BE2C (cell line): ENCODE measurements around the gene UBE2O.

Experiments used
- DNase-seq: peaks from one replicate; pipeline ENCODE4 v3.0.0-alpha.2; 2020
- H3K27me3 ChIP-seq: fragments of 250-450 bp; sonication (Bioruptor Pico); 2 replicates; pipeline ENCODE4 v1.5.1; 2020; ENCODE audit warnings: mild to moderate bottlenecking
- H3K36me3 ChIP-seq: fragments of 250-450 bp; sonication (Bioruptor Pico); 2 replicates; pipeline ENCODE4 v1.5.1; 2020; ENCODE audit warnings: mild to moderate bottlenecking
- H3K4me1 ChIP-seq: fragments of 250-450 bp; sonication (Bioruptor Pico); 2 replicates; pipeline ENCODE4 v1.5.1; 2020
- H3K4me3 ChIP-seq: 2 replicates; pipeline ENCODE4 v1.5.1; 2011; ENCODE audit warnings: low read depth, low read length
- H3K9me3 ChIP-seq: fragments of 250-450 bp; sonication (Bioruptor Pico); 2 replicates; pipeline ENCODE4 v1.5.1; 2020
- TF ChIP-seq, protein P1 (sequence below): IDR thresholded peaks from 2 replicates; pipeline ENCODE4 v1.5.1; 2012; ENCODE audit warnings: mild to moderate bottlenecking, low read depth, low read length

UBE2O gene

DNA sequence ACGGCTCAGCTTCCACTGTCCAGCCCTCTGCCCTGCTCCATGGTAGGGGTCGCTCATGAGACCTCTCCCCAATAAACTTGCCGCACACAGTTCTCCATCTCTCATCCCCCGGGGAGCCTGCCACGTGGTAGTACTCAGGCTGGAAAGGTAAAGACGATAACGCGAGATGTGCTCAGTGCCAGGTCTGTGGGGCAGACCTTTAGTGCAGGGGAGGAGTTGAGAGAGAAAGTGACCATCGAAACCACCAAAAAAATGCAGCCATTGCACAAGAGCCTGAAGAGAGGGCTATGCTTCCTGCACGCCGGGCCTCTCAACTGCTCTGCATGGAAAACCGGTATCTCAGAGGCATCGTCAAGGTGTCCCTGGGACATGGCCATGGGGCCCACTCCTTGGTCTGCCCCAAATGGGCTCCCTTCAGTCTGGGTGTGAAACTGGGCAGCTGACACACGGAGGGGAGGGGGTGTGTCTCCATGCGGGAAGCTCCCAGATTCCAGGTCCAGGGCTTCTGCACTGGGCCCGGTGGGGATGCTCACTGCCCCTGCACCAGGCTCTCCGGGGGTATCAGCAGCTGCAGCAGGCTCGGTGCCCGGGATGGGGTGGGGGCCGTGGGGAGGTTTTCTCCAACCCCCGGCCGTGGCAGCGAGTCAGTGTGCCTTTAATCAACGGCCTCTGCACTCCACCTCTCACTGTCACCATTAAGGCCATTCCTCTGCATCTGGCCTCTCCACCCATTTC lies 9.8 kb upstream of the UBE2O start:
- H3K36me3 ChIP-seq = no peaks in the 10 kb centered on the region
- H3K27me3 ChIP-seq = no peaks in the 10 kb centered on the region
- no peak for DNase-seq
- no peaks in the 10 kb centered on the region for H3K4me1 ChIP-seq
- H3K9me3 ChIP-seq = no peaks in the 10 kb centered on the region
- H3K4me3 ChIP-seq = no peak overlapping the region
- TF ChIP-seq, protein P1, sequence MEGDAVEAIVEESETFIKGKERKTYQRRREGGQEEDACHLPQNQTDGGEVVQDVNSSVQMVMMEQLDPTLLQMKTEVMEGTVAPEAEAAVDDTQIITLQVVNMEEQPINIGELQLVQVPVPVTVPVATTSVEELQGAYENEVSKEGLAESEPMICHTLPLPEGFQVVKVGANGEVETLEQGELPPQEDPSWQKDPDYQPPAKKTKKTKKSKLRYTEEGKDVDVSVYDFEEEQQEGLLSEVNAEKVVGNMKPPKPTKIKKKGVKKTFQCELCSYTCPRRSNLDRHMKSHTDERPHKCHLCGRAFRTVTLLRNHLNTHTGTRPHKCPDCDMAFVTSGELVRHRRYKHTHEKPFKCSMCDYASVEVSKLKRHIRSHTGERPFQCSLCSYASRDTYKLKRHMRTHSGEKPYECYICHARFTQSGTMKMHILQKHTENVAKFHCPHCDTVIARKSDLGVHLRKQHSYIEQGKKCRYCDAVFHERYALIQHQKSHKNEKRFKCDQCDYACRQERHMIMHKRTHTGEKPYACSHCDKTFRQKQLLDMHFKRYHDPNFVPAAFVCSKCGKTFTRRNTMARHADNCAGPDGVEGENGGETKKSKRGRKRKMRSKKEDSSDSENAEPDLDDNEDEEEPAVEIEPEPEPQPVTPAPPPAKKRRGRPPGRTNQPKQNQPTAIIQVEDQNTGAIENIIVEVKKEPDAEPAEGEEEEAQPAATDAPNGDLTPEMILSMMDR = no peak

DNA sequence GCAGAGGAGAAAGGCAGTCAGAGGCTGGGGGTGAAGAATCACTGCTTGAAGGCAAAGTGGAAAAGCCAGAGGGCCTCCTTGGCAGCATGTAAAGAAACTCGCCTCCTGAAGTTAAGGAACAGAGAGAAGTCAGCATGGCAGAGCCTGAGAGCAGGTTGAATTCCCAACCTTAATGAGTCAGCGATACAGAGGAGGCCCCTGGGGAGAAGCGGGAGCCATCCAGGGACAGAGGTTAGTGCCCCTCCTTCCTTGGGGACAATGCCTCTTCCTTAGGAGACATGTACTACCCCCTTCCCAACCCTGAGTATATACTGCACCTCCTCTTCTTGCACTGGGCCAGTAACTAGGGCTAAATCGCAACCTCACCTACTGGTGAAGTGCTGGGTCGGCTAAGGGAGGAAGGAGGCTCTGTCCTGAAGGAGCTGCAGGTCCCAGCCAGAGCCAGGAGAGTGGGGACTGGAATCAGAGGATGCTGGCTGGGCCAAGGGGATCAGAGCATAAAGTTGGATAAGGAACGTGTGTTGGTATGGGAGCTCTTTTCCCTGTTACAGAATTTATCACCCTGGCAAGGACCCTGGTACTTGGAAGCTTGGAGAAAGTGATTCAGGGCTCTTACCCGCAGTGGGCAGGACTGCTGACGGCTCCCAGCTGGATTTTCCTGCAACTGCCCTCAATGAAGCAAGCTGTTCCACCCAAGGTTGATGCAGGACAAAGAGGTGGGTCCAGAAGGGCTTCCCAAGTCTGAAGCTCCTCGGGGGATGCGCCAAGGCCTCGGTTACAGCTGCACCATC lies 9.0 kb upstream of the UBE2O start:
- no peaks in the 10 kb centered on the region for H3K4me1 ChIP-seq
- H3K4me3 ChIP-seq = no peak overlapping the region
- H3K27me3 ChIP-seq = no peaks in the 10 kb centered on the region
- DNase-seq = no peak
- H3K36me3 ChIP-seq = no peaks in the 10 kb centered on the region
- H3K9me3 ChIP-seq = no peaks in the 10 kb centered on the region
- TF ChIP-seq, protein P1 = no peak

DNA sequence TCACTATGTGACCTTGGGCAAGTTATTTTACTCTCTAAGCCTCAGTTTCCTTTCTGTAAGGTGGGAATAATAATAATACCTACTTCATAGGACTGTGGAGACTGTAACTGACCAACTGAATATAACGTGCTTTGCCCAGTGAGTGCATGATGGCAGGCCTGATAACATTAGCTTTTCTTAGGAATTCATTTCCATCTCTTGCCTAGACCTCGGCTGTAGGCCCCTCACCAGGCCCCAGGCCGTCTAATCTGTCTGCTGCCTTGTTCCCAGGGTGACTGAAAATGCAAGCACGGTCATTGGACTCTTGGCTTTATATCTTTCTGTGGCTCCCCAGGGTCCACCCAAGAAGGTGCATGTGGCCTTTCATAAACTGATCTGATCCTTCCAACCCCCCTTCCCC lies 6.7 kb upstream of the UBE2O start:
- no peaks in the 10 kb centered on the region for H3K36me3 ChIP-seq
- H3K9me3 ChIP-seq = no peaks in the 10 kb centered on the region
- TF ChIP-seq, protein P1 = no peak
- H3K4me3 ChIP-seq = no peak overlapping the region
- no peak for DNase-seq
- no peaks in the 10 kb centered on the region for H3K4me1 ChIP-seq
- H3K27me3 ChIP-seq = no peaks in the 10 kb centered on the region

DNA sequence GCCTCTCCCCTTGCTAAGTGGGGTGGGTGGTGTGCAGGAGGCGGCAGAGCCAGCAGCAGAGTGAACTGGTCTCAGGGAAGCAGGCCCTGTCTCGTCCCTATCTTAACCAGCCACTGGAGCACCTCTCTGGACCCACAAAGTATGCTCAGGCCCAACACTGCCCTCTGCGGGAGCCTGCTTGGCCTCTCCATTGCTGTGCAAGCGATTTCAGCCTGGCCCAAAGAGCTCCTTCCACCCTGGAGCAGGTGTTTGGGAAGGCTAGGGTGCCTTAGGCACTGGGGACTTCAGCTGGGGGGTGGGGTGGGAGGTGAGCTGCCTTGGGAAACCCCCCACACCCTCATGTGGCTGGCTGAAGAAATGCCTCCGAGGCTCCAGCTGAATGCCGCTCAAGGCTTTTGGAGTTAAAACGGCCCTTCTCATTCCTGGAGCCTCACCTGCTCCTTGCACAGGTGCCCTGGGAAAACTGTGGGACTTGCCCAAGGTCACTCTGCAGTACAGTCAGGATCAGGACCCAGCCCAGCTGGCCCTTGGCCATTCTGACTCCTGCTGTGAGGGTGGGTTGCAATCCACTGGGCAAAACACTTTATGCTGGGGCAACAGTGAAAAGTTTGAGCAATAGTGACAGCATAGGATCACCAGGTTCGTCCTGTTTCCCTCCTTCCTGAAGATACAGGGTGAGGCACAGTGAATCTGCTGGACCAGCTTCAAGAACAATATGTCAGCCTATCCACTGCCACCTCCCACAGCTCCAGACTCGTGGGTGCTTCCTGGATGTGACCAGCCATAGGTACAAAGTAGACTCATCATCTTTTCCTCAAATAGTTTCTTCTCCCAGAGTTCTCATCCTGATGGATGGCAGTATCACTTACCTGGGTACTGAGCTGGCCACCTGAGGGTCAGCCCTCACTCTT lies 5.9 kb upstream of the UBE2O start:
- H3K27me3 ChIP-seq = no peaks in the 10 kb centered on the region
- peak; percentile 85 for DNase-seq
- TF ChIP-seq, protein P1 = peak; percentile 84
- no peaks in the 10 kb centered on the region for H3K36me3 ChIP-seq
- H3K4me1 ChIP-seq = no peaks in the 10 kb centered on the region
- no peak overlapping the region for H3K4me3 ChIP-seq
- no peaks in the 10 kb centered on the region for H3K9me3 ChIP-seq

DNA sequence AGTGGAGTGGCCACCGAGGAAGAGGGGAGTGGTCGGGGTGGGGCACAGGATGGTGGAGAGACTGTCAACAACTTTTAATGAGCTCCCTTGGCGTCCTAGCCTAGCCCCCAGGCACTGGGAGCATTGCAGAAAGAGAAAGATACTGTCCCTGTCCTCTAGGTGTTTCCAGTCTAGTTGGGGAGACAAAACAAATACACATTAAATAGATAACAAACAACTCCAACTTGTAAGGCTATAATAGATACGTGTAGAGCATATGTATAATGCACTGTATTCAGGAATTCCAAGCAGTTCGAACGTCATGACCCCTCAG lies 435 bp upstream of the UBE2O start:
- DNase-seq = no peak
- Histone ChIP-seq H3K9me3 (no peaks in the 10 kb centered on the region), H3K4me3 (no peak overlapping the region; the same call in 1 of the 2 replicates), H3K36me3 (peaks cover 5% of the 10 kb centered on the region; the same call in 1 of the 2 replicates), H3K4me1 (peaks cover 8% of the 10 kb centered on the region), H3K27me3 (no peaks in the 10 kb centered on the region)
- TF ChIP-seq, protein P1 = no peak
